ENCODE data around the gene ZNF33B. TPM values are rescaled to one million over a fixed set of nuclear protein-coding genes. Genes with fewer than 3 reads are reported as not detected.

Gene ZNF33B
- total and polyA plus RNA-seq, 9 of the 15 experiments (the other 6 are each of a cell fraction or from before 2014, with no cell fraction given): 6.9 to 23.9 (median 15.4) TPM

DNA sequence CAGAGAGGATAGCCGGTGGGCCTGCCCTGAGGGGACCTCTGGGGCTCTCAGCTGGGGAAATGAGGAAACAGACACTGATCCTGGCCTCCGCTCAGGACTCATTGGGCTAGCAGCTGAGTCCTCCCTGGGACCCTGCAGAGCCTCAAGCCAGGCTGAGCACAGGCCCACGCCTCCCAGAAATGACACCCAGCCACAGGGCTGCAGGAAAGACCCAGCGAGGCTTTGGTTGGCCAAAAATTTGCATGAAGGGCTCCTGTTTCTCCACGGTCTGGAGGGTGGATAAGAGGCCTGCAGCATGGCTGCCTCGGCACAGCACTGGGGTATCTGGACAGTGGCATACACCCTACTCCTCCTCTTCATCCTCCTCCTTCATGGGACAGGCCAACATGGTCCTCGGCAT lies 60.4 kb downstream of the ZNF33B start:
- TF ChIP-seq, protein P1, sequence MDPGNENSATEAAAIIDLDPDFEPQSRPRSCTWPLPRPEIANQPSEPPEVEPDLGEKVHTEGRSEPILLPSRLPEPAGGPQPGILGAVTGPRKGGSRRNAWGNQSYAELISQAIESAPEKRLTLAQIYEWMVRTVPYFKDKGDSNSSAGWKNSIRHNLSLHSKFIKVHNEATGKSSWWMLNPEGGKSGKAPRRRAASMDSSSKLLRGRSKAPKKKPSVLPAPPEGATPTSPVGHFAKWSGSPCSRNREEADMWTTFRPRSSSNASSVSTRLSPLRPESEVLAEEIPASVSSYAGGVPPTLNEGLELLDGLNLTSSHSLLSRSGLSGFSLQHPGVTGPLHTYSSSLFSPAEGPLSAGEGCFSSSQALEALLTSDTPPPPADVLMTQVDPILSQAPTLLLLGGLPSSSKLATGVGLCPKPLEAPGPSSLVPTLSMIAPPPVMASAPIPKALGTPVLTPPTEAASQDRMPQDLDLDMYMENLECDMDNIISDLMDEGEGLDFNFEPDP (CRISPR knock-in tag; IDR thresholded peaks at IDR 0.05): no peak
- TF ChIP-seq GABPB2 (CRISPR knock-in tag; conservative IDR thresholded peaks at IDR 0.05): no peak
- no peak for TF ChIP-seq ESRRB (CRISPR knock-in tag; IDR thresholded peaks at IDR 0.05; ENCODE audit: borderline replicate concordance)
- no peak for TF ChIP-seq KAT7 (CRISPR knock-in tag; IDR thresholded peaks at IDR 0.05; ENCODE audit: borderline replicate concordance)
- no peak for TF ChIP-seq ATF4 (CRISPR knock-in tag; IDR thresholded peaks at IDR 0.05)
- TF ChIP-seq, protein P2, sequence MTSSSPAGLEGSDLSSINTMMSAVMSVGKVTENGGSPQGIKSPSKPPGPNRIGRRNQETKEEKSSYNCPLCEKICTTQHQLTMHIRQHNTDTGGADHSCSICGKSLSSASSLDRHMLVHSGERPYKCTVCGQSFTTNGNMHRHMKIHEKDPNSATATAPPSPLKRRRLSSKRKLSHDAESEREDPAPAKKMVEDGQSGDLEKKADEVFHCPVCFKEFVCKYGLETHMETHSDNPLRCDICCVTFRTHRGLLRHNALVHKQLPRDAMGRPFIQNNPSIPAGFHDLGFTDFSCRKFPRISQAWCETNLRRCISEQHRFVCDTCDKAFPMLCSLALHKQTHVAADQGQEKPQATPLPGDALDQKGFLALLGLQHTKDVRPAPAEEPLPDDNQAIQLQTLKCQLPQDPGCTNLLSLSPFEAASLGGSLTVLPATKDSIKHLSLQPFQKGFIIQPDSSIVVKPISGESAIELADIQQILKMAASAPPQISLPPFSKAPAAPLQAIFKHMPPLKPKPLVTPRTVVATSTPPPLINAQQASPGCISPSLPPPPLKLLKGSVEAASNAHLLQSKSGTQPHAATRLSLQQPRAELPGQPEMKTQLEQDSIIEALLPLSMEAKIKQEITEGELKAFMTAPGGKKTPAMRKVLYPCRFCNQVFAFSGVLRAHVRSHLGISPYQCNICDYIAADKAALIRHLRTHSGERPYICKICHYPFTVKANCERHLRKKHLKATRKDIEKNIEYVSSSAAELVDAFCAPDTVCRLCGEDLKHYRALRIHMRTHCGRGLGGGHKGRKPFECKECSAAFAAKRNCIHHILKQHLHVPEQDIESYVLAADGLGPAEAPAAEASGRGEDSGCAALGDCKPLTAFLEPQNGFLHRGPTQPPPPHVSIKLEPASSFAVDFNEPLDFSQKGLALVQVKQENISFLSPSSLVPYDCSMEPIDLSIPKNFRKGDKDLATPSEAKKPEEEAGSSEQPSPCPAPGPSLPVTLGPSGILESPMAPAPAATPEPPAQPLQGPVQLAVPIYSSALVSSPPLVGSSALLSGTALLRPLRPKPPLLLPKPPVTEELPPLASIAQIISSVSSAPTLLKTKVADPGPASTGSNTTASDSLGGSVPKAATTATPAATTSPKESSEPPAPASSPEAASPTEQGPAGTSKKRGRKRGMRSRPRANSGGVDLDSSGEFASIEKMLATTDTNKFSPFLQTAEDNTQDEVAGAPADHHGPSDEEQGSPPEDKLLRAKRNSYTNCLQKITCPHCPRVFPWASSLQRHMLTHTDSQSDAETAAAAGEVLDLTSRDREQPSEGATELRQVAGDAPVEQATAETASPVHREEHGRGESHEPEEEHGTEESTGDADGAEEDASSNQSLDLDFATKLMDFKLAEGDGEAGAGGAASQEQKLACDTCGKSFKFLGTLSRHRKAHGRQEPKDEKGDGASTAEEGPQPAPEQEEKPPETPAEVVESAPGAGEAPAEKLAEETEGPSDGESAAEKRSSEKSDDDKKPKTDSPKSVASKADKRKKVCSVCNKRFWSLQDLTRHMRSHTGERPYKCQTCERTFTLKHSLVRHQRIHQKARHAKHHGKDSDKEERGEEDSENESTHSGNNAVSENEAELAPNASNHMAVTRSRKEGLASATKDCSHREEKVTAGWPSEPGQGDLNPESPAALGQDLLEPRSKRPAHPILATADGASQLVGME (CRISPR knock-in tag; IDR thresholded peaks at IDR 0.05): no peak
- TF ChIP-seq NFIX (CRISPR knock-in tag; IDR thresholded peaks at IDR 0.05; ENCODE audit: low read depth): no peak
- TF ChIP-seq, protein P3, sequence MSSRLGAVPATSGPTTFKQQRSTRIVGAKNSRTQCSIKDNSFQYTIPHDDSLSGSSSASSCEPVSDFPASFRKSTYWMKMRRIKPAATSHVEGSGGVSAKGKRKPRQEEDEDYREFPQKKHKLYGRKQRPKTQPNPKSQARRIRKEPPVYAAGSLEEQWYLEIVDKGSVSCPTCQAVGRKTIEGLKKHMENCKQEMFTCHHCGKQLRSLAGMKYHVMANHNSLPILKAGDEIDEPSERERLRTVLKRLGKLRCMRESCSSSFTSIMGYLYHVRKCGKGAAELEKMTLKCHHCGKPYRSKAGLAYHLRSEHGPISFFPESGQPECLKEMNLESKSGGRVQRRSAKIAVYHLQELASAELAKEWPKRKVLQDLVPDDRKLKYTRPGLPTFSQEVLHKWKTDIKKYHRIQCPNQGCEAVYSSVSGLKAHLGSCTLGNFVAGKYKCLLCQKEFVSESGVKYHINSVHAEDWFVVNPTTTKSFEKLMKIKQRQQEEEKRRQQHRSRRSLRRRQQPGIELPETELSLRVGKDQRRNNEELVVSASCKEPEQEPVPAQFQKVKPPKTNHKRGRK (tag; IDR thresholded peaks at IDR 0.05): no peak
- no peak for TF ChIP-seq TCF7L2 (IDR thresholded peaks at IDR 0.05; ENCODE audit: low read depth, low read length)
- no peak for TF ChIP-seq ZNF133 (CRISPR knock-in tag; IDR thresholded peaks at IDR 0.05)
- TF ChIP-seq ZNF143 (CRISPR knock-in tag; IDR thresholded peaks at IDR 0.05): no peak
- no peak for TF ChIP-seq ASH1L (IDR thresholded peaks at IDR 0.05; ENCODE audit: borderline replicate concordance, low read depth, partially characterized antibody)
- TF ChIP-seq CAMTA2 (CRISPR knock-in tag; conservative IDR thresholded peaks at IDR 0.05): no peak
- WGBS (ENCODE audit: insufficient coverage, low coverage, missing lambda C conversion rate): 26% methylated on average over 7 of the region's 7 CpGs
- CTCF ChIA-PET (ENCODE audit: low intra/inter-chr PET ratio): no interaction called here
- Histone ChIP-seq H3K4me3 (no peak overlapping the region), H3K4me1 (replicated peaks in 1 of 2; ENCODE audit: control insufficient read depth in 2 of 2, insufficient read depth in 2 of 2, low read length in 2 of 2) (no peaks in the 10 kb centered on the region), H3K79me2 (ENCODE audit: control insufficient read depth, insufficient read depth, low read length) (no peaks in the 10 kb centered on the region), H2AFZ (ENCODE audit: low read depth, low read length) (no peak overlapping the region), H3K4me2 (ENCODE audit: insufficient read depth, low read length) (no peak overlapping the region), H3K9ac (ENCODE audit: insufficient read depth in 1 of 2, low read depth in 2 of 2, low read length in 2 of 2) (no peak overlapping the region), H3K36me3 (ENCODE audit: control insufficient read depth, insufficient read depth, low read length) (no peaks in the 10 kb centered on the region), H3K9me3 (replicated peaks; ENCODE audit: control insufficient read depth, insufficient read depth, low read depth, low read length) (no peaks in the 10 kb centered on the region), H3K27ac (ENCODE audit: extremely low read depth, low read depth, low read length) (no peak overlapping the region), H4K20me1 (replicated peaks; ENCODE audit: control insufficient read depth, insufficient read depth, low read length) (no peaks in the 10 kb centered on the region), H3K27me3 (ENCODE audit: control insufficient read depth in 2 of 2, insufficient read depth in 2 of 2, low read length in 2 of 2) (no peaks in the 10 kb centered on the region), H3K9me1 (ENCODE audit: control insufficient read depth, insufficient read depth, low read length) (no peaks in the 10 kb centered on the region)
- in situ Hi-C loops (cut with MboI) (no loop called here), intact Hi-C loops (cut with micrococcal nuclease) (no loop called here)
- POLR2A ChIA-PET: no interaction called here
- BruUV-seq (replicated peaks): no TSS peak
- ATAC-seq (peak; percentile 49), DNase-seq (ENCODE audit: extremely low read depth in 1 of 4, low spot score in 3 of 4) (no peak), FAIRE-seq (no peak)
